Spleen (tissue), 7 donors: ENCODE data around the gene TFB2M.

Experiments
- CTCF ChIP-seq, 11 experiments: fragments of 200-600 bp in 7 of 11; fragments of 450-650 bp in 4 of 11; sonication (generic) in 4 of 11; IDR thresholded peaks in 8 of 11; conservative IDR thresholded peaks in 3 of 11; 1 replicate in 7 of 11; 2 replicates in 4 of 11; pipeline versions ENCODE4 v1.4.0 to v1.8.0; 2016 to 2021; ENCODE audit warnings: antibody characterized with exemption in 11 of 11, inconsistent platforms in 4 of 11, mild to moderate bottlenecking in 1 of 11
- POLR2AphosphoS5 ChIP-seq, 3 donors: sonication (generic); formaldehyde crosslinking; IDR thresholded peaks; one replicate each; pipeline ENCODE4 v1.5.1; 2017; ENCODE audit warnings: antibody characterized with exemption in 3 of 3
- donor health status: DM: no; HTN: no; CAD: no; lungs with moderate emphysema.
- donor health status: DM: no; HTN: no; CAD: no.
- donor health status: DM: no; HTN: no; CAD: no.

GRCh38 chr1:246583056-246583440, 17.0 kb upstream of the TFB2M start:
- TF ChIP-seq CTCF (IDR thresholded peaks at IDR 0.05 in 8 of 11, conservative IDR thresholded peaks at IDR 0.05 in 3 of 11), result no peak
- no peak for TF ChIP-seq POLR2AphosphoS5 (IDR thresholded peaks at IDR 0.05)
